ENCODE data around the gene RXFP4.

RXFP4 gene

DNA sequence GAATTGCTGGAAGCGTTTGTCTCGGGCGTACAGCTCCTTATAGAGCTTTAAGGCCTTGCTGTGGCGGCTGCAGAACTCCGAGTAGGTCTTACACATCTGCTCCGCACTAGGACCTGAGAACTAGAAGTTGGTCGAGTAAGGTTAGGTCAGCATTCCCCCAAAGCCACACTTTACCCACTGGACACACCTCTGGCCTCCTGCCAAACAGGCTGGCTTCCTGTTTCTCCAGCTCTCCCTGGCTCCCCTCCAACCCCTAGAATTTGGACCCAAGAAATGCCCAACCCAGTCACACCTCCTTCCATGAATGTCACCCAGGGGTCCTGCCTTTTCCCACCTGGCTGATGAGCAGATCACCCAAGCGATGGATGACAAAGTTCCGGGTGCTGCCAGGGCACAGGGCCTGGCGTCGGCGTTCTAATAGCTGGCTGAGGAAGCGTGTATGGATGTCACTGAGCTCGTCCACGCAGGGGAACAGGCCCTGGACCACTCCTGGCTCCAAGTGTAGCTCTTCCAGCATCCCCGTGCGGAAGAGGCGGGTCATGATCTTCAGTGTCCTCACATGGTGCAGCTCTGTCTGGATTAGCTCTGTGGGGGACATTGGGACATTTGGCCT is 21.3 kb downstream of the RXFP4 start:
- no peak for DNase-seq

DNA sequence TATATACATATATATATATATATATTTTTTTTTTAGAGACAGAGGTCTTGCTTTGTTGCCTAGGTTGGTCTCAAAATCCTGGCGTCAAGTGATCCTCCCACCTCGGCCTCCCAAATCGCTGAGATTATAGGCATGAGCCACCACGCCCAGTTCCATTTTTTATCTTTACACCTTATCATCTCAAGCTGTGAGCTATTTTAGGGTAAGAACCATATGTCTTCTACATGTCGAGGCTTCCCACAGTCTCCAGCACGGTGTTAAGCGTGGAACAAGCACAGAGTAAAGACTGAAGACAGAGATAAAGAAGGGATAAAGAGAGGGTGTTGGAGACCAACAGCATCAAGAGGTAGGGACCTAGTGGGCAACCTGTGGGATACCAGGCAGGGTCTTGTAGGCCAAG is 22.8 kb downstream of the RXFP4 start:
- DNase-seq = no peak

DNA sequence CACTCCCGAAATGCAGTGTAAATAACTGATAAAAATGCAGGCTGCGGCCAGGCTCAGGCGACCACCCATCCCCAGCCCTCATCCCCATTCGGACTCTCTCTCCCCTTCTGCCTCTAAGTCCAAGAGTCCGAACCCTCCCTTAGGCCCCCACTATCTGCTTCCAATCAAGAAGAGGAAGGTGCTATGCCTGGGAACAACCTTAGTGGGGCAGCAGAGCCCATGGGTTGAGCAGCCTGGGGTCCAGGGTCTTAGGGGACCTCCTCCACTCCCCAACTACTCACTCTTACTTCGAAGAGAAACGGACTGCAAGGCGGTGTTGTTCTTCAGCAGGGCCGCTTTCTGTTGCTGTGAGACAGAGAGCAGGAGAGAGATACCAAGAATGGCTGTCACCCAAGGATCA is 24.7 kb downstream of the RXFP4 start:
- DNase-seq = no peak

DNA sequence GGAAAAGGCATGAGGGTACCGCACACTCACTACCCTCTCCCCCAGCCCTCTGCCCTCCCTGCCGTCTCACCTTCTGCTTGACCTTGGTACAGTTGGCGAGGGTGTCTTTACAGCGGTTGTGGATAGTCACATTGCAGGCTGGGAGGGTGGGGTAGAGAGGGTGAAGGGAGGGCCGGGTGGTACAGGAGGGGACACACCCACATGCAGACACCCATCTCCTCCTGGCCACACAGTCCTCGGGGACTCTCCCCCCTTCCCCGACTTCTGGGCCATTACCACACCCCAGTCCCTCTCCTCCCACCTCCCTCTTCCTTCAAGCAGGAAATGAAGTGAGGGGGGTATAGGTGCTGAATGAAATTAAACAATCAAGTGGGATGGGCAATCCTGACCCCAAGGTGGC is 25.3 kb downstream of the RXFP4 start:
- DNase-seq = no peak

DNA sequence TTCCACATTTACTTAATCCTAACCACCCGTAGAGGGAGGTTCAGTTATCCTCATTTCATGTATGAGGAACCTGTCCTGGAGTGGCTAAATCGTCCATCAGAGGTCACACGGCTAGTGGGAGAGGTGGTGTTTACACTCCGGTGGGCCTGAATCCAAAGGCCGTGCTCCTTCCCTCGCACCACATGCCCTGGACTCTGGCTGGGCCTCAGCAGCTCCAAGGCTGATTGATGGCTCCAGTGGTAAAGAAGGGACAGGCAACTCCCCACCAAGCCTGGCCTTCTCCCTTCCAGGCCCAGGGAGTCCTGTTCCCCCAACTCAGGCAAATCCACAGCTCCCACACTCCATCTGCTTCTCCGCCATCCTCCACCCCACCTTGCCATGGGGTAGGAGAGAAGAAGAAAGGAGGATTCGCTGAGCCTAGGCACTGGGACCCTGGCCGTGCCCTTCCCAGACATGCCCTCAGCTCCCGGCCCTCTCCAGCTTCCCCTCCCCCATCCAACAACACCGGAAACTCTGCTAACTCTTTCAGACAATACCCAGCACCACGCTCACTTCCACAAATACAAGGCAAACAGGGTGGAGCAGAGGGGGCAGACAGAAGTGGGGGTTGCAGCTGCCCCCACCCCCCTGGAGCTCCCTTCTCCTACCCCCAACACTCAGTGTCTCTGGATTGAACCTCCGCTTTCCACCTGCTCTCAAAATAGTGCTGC is 26.1 kb downstream of the RXFP4 start:
- no peak for DNase-seq

DNA sequence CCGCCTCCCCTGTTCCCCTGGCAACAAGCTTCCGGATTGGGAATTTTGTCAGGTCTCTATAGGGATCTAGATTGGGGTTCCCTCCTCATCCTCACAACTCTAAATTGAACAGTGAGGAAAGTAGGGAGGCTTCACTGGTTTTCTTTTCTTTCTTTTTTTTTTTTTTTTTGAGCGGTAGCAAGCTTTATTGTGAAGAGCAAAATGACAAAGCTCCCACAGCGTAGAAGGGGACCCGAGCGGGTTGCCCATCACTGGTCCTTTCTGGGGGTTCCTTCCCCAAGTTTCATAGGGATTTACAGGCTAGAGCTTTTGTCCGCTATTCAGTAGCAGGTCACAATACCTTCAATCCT is 26.6 kb downstream of the RXFP4 start:
- DNase-seq = no peak

DNA sequence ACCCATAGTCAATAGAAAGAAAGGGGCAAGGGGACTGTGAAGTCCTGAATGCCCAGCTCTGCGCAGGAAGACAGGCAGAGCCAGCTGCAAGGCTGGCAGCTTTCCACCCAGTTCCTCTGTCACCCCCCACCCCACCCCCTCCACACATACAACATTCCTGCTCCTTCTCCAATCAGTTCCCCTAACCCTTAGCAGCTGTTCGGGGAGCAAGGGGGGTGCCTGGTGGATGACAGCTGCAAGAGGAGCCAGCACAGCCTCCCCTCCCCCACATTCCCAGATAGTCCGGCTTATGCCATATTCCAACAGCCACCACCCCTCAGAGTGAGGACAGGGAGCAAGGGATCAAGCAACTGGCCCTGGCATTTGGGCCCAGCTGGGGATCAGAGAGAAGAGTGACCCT is 27.2 kb downstream of the RXFP4 start:
- DNase-seq = no peak

DNA sequence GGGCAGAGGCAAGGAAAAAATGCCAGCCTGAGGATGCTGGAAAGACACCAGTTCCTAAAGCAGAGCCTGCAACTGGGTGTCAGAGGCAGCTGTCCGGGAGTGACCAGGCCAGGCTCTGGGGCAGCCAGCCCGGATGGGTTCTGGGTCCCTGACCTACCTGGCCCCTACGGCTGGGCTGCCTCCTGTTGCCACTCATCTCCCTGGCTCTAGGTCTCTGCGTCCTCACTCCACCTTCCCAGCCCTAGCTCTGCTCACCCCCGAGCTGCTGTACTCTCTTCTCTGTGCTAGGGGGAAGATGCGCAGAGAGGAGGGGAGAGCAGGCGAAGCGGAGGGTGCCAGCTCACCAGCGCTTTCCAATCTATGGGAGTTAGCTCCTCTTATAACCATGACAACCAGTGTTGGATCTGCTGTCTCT is 27.9 kb downstream of the RXFP4 start:
- DNase-seq = no peak

DNA sequence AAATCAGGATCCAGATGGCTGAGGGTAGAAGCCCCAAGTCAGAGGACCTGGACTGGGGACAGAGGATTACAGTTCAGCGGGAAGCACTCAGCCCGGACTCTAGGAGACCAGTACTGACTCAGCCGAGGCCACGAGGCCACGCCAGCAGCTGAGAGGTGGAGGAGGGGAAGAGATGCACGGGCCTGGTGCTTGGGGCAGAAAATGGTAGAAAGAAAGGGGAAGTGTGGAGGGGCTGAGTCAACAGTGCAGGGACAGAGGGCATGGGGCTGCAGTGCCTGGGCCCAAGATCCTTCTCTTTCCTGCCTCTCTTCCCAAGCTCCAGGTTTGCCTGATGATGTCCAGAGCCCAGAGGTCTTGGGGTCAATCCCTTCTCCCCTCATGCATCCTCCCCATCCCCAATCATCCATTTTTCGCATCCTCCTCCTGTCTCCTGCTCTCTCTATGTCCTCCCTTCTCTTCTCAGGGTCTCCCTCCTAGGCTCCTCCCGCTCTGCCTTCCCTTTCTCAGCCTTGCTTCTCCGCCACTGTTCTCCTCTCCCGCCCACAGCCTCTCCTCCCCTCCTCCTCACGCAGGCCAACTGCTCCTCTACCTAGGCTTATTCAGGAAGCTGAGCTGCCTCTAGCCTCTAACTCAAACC is 29.2 kb downstream of the RXFP4 start:
- no peak for DNase-seq

DNA sequence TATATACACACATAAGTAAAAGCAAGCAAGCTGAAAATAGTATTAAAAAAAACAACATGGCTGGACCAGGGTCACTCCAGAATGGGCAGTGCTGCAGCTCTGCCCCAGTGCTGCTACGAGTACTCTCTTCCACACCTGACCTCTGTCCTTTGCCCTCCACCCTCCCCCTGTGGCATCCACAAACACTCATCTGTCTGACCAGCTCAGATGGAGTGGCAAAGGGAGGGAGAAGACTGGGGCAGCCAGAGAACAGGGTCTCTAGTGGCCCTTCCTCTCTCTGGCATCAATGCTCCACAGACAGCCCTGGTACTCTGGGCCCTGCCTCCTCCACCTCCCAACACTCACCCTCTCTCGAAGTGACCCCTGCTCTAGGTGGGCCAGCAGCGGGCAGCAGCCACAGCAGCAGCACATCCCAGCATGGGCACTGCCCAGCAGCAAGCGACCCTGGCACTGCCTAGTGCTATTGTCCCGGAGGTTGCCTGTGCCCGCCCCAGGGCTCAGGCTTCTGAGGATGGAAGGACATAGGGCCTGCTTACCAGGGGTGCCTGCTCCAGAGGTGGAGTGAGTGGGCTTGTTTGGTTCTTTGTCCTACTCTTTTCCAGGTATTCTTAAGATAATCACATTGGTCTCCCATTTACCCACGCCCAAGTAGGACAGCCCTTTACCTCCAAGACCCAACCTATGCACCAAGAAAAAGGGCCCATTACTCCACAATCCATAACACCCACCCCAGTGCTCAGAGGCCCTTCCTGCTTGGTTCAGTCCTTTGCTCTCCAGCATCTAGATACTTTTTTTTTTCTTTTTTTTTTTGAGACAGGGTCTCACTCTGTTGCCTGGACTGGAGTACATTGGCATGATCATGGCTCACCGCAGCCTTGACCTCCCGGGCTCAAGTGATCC is 30.7 kb downstream of the RXFP4 start:
- no peak for DNase-seq

DNA sequence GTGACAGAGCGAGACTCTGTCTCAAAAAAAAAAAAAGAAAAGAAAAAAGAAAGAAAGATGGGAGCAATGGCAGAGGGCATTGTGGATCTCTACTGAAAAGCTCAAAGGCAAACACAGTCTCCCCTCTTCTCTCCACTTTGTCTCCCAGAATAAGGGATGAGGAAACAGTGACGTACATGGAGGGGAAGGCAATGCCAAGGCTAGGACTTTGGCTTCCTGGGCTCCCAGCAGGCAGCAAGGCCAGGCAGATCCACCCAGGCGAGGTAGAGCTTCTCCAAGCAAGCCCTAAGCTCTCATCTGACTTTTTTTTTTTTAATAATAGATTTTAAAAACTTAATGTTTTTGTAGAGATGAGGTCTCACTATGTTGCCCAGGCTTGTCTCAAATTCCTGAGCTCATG is 32.3 kb downstream of the RXFP4 start:
- peak; percentile 25 to 31 for DNase-seq

DNA sequence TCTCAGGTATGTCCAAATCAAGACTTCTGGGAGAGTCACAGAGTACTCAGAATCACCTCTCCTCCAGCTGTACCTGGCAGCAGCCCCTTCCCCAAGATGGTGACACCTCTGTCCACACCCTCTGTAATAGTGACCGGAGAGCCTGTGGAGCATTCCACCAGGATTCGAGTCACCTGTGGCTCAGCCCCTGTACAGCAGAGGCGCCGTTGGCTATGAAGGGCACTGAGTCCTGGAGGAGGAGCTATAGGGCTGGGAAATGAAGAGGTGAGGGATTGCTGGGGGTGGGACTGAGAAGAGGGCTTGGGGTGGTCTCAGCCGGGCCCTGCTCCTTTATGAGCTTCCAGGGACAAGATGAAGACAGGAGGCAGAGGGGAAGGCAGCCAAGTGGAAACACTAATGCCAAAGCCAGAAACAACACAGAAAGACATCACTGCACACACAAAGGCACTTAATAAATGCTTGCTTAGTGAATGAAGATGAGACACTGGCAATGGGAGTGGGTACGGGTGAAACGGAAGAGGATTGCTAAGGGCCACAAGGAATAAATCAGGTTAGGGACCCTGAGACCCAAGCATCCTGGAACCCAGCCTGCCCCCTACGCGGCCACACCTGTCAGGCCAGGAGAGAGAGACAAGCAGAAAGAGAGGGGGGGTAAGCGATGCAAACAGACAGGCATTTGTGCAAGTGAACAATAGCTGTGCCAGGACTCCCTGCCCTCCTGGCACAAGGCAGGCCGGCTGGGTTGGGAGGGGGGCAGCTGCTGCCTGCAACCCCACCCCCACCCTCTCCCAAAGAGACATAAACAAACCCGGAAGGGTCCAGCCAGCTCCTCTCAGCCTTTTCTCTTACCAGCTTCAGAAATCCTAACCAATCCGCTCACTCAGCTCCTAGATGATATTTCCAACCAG is 33.0 kb downstream of the RXFP4 start:
- peak; percentile 97 to 98 for DNase-seq

DNA sequence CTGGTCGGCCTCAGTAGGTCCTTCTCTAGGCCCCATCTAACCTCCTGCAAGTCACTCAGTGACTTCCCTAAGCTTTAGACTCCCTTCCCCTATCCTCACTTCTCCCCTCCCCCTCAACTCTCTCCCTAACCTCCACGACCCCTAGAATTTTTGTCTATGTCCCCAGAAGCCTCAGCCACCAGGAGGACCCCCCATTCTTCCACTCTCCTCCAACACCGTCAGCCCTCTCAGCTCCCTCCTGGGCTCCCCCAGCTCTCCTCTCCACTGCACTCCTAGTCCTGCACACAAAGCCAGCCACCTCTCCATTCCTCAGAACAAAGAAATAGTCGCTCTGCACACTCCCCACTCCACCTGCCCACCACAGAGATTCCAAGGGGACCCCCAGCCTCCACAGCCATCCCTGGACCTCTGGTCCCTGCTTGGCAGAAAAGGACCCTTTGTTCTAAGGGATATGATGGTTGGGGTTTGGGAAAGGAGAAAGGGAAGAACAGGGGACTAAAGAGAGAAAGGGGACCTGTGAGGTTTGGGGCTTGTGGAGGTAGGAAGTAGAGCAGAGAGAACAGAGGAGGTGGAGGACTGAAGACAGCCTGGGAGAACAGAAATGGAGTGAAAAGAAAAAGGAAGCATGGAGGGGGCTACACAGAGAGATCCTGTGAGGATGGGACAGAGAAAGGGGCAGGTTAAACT is 34.1 kb downstream of the RXFP4 start:
- DNase-seq = no peak

DNA sequence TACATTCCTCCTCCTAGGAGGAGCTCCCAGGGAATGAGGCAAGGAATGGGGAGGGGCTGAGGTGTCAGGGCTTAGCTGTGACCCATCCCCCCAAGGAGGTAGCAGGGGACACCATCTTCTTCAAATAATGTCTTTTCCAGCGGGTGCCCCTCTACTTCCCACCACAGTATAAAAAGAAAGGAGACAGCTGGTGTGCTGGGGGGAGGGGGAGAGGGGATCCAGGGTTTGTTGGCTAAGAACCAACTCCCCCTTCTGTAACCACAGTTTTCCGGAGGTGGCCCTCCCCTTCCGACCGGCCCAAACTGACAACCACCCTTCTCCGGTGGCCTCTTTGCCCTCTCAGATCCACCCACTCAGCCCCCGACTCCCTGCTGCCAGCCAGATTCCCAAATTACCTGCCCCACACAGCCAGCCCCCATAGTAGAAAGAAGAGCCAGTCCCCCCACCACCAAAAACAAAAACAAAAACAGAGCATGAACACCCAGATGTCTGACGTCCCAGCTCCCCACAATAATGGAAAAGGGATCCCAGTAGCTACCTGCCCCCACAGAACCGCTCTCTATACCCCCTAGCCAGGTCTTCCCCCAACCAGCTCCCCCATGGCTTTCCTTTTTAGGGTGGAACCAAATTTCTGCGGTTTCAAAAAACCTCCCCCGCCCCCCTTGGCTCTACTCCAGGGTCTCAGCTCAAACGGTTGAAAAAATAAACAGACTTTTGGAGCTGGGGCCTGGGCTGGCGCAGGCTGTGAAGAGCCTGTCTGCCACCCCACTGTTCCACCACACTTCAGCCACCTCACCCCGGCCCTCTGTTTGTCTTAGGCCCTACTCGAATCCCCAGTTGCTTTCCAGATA is 34.8 kb downstream of the RXFP4 start:
- peak in 1 of 2 experiments; percentile 46 for DNase-seq

DNA sequence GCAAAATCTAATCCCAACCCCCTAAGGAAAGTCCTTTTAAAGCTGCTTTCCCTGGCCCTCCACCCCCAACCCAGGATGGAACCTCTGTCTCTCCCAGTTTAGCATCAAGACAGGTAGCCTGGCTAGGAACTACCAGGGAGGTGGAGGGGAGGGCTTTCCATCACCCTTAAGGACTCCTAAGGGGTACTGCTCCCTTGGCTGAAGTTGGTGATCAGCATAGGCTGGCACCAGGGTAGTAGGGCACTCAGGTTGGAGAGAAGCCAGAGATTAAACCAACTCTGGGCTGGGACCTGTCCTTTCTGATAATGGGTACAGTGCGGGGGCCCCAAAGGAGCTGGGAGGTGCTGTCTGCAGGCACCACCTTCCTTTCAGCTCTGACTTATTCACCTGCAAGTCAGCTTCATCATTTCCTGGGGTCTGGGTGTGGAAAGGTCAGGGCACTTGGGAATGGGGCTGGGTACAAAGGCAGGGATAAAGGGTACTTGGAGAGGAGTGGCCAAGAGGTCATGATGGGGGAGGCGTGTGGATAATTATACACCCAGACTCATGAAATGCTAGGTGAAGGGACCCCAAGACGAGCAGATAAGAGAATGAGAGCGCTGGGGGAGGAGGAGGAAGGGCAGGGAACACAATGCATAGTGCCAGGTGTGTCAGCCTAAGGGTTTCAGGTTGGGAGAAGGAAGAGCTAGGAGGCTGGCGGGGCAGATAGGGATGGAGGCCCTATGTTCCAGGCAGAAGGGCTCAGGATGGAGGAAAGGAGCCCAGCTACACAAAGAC is 35.7 kb downstream of the RXFP4 start:
- no peak for DNase-seq

DNA sequence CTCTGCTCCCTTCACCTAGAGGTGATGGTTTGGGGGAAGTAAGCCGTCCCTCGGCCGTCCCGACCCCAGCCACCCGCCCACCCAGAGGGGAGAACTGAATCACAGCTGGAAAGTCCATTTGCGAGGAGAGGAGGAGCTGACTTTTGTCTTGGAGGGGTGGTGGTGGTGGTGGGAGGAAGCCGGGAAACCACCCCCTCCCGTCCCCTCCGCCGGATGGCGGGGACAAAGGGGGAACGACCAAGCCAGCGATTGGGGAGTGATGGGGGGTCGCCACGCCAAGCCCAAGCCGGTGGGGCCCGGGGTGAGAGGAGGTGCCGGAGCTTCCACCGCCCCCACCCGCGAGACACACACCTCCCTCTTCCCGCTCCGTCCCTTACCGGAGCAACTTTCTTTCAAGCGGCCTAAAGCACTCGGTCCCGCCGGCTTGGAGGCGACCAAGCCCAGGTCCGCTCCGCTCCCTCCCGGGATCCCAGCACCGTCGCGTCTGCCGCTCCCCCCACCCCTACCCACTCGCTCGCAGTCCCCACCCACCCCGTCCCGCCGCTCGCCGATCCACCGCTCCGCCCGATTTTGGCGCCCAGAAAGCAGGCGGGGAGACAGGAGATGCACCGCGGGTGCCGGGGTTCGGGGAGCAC is 36.4 kb downstream of the RXFP4 start:
- no peak for DNase-seq

DNA sequence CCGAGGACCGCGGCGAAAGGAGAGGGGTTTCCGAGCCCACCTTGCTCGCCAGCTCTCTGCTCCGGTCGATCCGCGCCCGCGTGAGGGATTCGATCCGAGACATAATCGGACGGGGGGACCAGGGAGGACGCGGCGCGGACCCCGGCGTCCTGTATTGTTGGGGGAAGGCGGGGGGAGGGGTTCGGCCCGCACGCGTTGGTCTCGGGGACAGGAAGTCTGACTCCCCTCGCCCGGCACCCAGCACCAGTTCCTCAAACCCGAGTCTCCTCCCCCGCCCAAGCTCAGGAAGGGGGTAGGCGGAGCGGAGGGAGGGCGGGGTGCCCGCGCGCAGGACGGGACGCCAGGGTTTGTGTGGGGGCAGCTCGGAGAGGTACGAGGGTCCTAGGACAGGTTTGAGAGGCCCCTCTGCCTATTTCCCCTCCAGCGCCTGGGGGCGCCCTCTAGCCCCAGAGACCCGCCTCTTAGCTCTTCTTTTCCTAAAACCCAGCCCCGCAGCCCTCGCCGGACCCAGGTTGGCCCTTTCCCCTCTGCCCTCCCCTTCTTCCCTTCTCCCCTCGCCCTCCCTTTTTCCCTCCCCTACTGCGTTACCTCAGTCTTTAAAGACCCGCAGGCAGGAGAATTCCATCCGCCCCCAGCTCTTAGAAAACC is 37.0 kb downstream of the RXFP4 start, which contains the start of gene ARHGEF2:
TSS of gene ARHGEF2 (minus strand) at position 223 of the 648 bp plus-strand sequence. CDS start at position 103, 120 bp downstream.
- no peak for DNase-seq

DNA sequence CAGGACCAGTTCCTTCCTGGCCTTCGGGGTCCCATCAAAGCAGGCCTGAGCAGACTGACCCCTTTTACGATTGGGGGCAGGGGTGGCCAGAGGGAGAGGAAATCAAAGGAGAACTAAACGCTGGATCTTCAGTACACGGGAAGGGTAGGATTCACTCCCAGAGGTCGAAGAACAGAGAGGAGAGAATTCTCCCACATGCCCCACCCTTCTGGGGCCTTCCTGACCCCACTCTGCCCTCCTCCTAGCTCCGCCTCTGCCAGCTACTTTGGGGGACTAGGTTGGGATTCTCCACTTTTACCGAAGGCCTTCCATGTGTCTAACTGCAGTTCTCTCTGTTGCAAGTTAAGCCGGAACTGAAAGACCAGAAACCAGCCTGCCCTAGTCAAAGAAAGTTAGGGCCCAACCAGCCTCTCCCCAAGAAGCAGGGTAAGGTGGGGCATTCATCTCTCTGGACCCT is 37.6 kb downstream of the RXFP4 start:
- no peak for DNase-seq

Data from cerebellar nuclear complex (tissue), 1 donor.